GM10266 (cell line): ENCODE data around the gene TAF12.
"Not testable (repeated sequence)": the region's sequence is repeated elsewhere in the genome, so short reads cannot be mapped to it uniquely, and the experiment has no call there.

ENCODE experiments used
- DNase-seq: peaks from one replicate; pipeline ENCODE4 v3.0.0; 2012; ENCODE audit errors: extremely low spot score
- TF ChIP-seq, protein P1 (sequence below): IDR thresholded peaks from 2 replicates; pipeline ENCODE4 v1.5.1; 2012; ENCODE audit warnings: mild to moderate bottlenecking, low read depth; ENCODE audit not compliant: control insufficient read depth, insufficient read depth; ENCODE audit errors: missing control alignments

Gene TAF12

DNA sequence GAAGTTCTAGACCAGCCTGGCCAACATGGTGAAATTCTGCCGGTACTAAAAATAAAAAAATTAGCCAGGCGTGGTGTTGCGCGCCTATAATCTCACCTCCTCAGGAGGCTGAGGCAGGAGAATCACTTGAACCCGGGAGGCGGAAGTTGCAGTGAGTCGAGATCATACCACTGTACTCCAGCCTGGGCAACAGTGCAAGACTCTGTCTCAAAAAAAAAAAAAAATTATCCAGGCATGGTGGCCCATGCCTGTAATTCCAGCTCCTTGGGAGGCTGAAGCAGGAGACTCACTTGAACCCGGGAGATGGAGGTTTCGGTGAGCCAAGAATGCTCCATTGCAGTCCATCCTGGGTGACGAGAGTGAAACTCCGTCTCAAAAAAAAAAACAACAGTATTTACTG is 69.3 kb downstream of the TAF12 start:
- DNase-seq = no peak
- TF ChIP-seq, protein P1, sequence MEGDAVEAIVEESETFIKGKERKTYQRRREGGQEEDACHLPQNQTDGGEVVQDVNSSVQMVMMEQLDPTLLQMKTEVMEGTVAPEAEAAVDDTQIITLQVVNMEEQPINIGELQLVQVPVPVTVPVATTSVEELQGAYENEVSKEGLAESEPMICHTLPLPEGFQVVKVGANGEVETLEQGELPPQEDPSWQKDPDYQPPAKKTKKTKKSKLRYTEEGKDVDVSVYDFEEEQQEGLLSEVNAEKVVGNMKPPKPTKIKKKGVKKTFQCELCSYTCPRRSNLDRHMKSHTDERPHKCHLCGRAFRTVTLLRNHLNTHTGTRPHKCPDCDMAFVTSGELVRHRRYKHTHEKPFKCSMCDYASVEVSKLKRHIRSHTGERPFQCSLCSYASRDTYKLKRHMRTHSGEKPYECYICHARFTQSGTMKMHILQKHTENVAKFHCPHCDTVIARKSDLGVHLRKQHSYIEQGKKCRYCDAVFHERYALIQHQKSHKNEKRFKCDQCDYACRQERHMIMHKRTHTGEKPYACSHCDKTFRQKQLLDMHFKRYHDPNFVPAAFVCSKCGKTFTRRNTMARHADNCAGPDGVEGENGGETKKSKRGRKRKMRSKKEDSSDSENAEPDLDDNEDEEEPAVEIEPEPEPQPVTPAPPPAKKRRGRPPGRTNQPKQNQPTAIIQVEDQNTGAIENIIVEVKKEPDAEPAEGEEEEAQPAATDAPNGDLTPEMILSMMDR = no peak

DNA sequence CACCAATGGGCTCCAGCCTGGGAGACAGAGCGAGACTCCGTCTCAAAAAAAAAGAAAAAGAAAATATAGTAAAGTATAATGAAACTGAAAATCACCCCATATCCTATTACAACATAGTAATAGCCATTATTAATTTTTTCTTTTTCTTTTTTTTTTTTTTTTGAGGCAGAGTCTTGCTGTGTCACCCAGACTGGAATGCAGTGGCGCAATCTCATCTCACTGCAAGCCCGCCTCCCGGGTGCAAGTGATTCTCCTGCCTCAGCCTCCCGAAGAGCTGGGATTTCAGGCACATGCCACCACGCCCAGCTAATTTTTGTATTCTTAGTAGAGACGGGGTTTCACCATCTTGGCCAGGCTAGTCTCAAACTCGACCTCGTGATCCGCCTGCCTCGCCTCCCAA is 70.0 kb downstream of the TAF12 start:
- DNase-seq = not testable (repeated sequence)

DNA sequence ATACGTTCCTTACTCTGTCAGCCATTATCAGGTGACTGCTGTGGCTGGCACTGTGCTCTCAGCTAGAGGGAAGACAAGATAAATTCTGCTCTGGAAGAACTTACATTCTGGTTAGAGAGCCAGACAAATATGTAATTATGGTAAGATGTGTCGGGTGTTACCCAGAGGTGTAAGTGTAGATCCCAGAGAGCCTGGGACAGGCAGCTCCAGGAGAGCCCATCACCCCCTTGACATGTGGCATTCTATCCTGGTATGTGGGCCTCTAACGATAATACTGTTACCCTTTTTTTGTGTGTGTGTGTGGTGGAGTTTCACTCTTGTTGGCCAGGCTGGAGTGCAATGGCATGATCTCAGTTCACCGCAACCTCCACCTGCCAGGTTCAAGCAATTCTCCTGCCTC is 71.0 kb downstream of the TAF12 start:
- TF ChIP-seq, protein P1 = no peak
- no peak for DNase-seq

GRCh38 chr1:28566931-28567330 is 75.9 kb downstream of the TAF12 start:
- TF ChIP-seq, protein P1 = no peak

DNA sequence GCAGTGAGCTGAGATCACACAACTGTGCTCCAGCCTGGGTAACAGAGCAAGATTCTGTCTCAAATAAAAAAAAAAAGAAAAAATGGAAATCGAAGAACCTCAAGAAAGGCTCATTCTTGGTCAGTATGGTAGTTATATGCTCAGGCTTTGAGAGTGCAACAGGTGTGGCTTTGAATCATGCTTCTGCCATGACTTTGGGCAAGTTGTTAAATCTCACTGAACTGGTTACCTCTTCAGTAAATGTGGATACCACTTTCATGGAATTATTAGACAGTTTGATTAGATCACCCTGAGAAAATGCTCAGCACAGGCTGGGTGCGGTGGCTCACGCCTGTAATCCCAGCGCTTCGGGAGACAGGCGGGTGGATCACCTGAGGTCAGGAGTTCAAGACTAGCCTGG is 77.1 kb downstream of the TAF12 start:
- DNase-seq = no peak
- TF ChIP-seq, protein P1 = no peak

More at GRCh38 chr1:28566931-28567330, 75.9 kb downstream of the TAF12 start:
- no peak for DNase-seq

DNA sequence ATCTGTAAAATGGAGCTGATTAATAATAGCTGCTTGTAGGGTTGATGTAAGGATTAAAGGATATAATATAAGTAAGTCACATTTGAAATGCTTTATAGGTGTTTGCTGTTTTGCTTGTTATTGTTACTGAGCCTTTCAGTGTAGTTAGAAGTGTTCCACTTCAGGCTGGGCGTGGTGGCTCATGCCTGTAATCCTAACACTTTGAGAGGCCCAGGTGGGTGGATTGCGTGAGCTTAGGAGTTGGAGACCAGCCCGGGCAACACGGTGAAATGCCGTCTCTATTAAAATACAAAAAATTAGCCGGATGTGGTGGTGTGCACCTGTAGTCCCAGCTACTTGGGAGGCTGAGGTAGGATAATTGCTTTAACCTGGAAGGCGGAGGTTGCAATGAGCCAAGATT is 77.8 kb downstream of the TAF12 start:
- TF ChIP-seq, protein P1 = no peak

GRCh38 chr1:28564310-28564709 is 78.6 kb downstream of the TAF12 start:
- TF ChIP-seq, protein P1 = no peak
- DNase-seq = no peak

More for the DNA sequence above, 77.8 kb downstream of the TAF12 start:
- DNase-seq = no peak

DNA sequence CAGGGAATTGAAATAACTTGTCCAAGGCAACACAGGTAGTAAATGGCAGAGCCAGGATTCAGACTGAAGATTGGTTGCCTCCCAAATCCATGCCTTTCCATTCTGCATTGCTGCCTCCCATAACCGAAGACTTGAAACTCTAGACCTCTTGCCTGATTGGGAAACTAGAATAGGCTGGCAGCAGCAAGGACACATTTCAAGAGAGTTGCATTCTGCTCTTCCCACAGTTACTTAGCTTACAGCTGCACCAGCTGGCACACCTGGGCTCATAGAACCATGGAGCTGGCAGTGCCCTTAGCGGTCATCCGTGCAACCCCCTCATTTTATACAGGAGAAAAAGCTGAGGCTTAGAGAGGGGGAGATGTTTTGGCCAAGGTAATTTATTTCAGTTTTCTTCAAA is 82.0 kb downstream of the TAF12 start:
- TF ChIP-seq, protein P1 = no peak
- no peak for DNase-seq
